RWPE1 (cell line): Measurements from ENCODE around the gene KCNJ6.

Experiments used
- CTCF ChIA-PET: fragments of 350-600 bp; sonication (Branson Sonifier 250); formaldehyde crosslinking; extraction: SDS; loops from one replicate; lab custom pipeline; 2021; lab: Yijun Ruan, JAX
- POLR2A ChIA-PET: fragments of 400-600 bp; formaldehyde crosslinking; extraction: SDS; loops from one replicate; lab custom pipeline; 2020; ENCODE audit warnings: antibody characterized with exemption; ENCODE audit not compliant: low non-redundant PET; lab: Yijun Ruan, JAX
- DNase-seq: peaks from one replicate; pipeline ENCODE4 v3.0.0; 2012; ENCODE audit warnings: low spot score
- H3K27ac ChIP-seq: fragments of 450-650 bp; 2 replicates; pipeline ENCODE4 v1.5.1; 2017
- TF ChIP-seq, protein P1 (sequence below): fragments of 450-650 bp; conservative IDR thresholded peaks from 2 replicates; pipeline ENCODE4 v1.5.1; 2017; ENCODE audit warnings: low read depth, mild to moderate bottlenecking

The KCNJ6 gene

GRCh38 chr21:37683396-37684114 lies 232.7 kb downstream of the KCNJ6 start:
- CTCF ChIA-PET = no interaction called here

DNA sequence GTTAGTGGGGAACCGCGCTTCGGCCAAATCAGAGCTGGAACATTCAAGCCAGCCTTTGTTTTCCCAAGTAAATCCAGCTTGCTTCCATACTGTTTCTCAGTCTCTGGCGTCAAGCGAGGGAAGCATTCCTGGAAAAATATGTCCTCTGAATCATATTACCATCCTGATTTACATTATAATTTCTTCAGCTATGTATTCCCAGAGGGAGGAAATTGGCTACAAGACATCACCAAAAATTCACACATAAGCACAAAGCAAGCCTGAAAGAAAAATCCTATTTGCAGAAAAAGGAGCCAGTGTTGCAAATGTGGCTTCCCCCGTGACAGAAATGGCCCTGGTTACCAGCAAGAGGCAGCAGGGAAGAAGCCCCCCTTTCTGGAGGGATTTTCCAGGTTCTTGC lies 233.3 kb downstream of the KCNJ6 start:
- TF ChIP-seq, protein P1, sequence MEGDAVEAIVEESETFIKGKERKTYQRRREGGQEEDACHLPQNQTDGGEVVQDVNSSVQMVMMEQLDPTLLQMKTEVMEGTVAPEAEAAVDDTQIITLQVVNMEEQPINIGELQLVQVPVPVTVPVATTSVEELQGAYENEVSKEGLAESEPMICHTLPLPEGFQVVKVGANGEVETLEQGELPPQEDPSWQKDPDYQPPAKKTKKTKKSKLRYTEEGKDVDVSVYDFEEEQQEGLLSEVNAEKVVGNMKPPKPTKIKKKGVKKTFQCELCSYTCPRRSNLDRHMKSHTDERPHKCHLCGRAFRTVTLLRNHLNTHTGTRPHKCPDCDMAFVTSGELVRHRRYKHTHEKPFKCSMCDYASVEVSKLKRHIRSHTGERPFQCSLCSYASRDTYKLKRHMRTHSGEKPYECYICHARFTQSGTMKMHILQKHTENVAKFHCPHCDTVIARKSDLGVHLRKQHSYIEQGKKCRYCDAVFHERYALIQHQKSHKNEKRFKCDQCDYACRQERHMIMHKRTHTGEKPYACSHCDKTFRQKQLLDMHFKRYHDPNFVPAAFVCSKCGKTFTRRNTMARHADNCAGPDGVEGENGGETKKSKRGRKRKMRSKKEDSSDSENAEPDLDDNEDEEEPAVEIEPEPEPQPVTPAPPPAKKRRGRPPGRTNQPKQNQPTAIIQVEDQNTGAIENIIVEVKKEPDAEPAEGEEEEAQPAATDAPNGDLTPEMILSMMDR = no peak
- no peak overlapping the region for H3K27ac ChIP-seq
- ChIA-PET POLR2A (no interaction called here), CTCF (no interaction called here)
- DNase-seq = no peak

More at GRCh38 chr21:37683396-37684114, 232.7 kb downstream of the KCNJ6 start:
- POLR2A ChIA-PET = no interaction called here
- H3K27ac ChIP-seq = no peak overlapping the region
- no peak for DNase-seq
- TF ChIP-seq, protein P1 = no peak

DNA sequence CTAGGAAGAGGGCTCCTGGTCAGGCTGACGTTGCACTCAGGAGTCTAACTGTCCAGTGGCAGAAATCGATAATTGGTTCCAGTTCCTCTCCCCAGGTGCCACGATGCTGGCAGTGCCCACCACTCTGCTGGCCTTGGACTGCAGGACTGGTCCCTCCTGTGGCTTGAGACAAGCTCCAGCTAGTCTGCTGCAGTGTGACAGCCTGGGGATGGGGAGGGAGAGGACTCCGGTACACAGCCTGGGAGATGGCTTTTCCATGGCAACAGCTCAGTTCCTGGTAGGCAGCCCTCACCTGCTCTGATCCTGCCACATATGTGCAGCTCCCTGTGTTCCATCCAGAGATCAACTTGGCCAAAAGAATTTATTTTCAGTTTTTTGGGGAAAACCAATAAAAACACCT lies 239.3 kb downstream of the KCNJ6 start:
- TF ChIP-seq, protein P1 = no peak
- no peak for DNase-seq
- H3K27ac ChIP-seq = no peak overlapping the region
- POLR2A ChIA-PET = no interaction called here
- CTCF ChIA-PET = interaction anchor here (0.6 to 1.4 kb wide), 4 partner anchors 10 to 1120 kb away, joined by 3 to 9 read pairs (median 4); no protein-coding TSS in a partner anchor

DNA sequence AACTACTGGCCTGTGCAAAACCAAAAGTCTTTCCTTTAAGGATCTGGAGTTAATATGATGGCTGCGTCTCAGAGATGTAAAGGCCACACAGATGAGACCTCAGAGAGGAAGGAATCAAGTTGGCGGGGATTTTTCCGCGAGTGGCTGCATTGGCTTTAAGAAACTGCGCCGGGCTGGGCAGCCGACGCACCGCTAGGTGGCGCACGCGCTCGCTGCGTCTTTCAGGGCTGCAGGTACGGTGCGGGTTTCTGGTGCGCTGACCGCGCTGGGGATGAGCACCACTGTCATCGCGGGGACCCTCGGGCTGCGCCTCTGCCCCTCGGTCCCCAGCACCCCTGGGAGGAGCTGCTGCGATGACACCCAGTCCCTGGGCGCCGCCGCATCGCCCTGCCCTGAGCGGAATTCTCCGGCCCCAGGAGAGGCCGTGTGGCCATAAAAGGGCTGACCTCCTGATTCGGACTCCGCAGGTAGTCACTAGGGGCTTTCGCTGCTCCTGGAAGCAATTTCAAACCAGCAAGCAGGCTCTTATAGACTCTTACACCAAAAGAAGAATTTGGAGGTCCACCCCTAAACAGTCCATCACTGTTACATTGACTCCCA lies 241.0 kb downstream of the KCNJ6 start:
- no peak overlapping the region for H3K27ac ChIP-seq
- peak; percentile 55 for DNase-seq
- TF ChIP-seq, protein P1 = peak; percentile 96
- POLR2A ChIA-PET = no interaction called here
- CTCF ChIA-PET = interaction anchor here (0.5 to 2.0 kb wide), 10 partner anchors 10 to 686 kb away, joined by 3 to 15 read pairs (median 4); no protein-coding TSS in a partner anchor

GRCh38 chr21:37673801-37674575 lies 242.3 kb downstream of the KCNJ6 start:
- DNase-seq = no peak
- POLR2A ChIA-PET = no interaction called here
- no peak overlapping the region for H3K27ac ChIP-seq
- TF ChIP-seq, protein P1 = no peak
- CTCF ChIA-PET = interaction anchor here (0.6 to 2.0 kb wide), 5 partner anchors 9 to 64 kb away, joined by 3 to 15 read pairs (median 6); no protein-coding TSS in a partner anchor

- CTCF ChIA-PET = interaction anchor here (0.5 to 0.7 kb wide), 2 partner anchors 686 to 1008 kb away, joined by 3 read pairs; no protein-coding TSS in a partner anchor
- H3K27ac ChIP-seq = peak overlapping the region; percentile 41; the same call in 1 of the 2 replicates
- POLR2A ChIA-PET = no interaction called here
- TF ChIP-seq, protein P1 = no peak
- no peak for DNase-seq
Measured at GRCh38 chr21:37671381-37671780, 244.9 kb downstream of the KCNJ6 start.
